Measurements from ENCODE around the gene ASTN1. TPM values are rescaled to one million over a fixed set of nuclear protein-coding genes. Genes with fewer than 3 reads are reported as not detected.
"Not testable (repeated sequence)": the region's sequence is repeated elsewhere in the genome, so short reads cannot be mapped to it uniquely, and the experiment has no call there.

The ASTN1 gene
- total RNA-seq, 4 donors from 2014 or later = 0.11 to 0.33 (median 0.19) TPM

- Histone ChIP-seq H3K9me3 (no peaks in the 10 kb centered on the region), H3K36me3 (no peaks in the 10 kb centered on the region), H3K4me1 (peaks cover 5 to 19% of the 10 kb centered on the region in 2 donors), H3K4me3 (replicated peaks in 1 of 3) (no peak overlapping the region), H3K27ac (peak overlapping the region in 1 of 3 donors; percentile 1), H3K27me3 (no peaks in the 10 kb centered on the region)
- no peak for DNase-seq
- WGBS, 2 donors = 54 to 56% methylated on average over 4 of the region's 4 CpGs
- intact Hi-C loops (cut with DNase I) = no loop called here
- TF ChIP-seq CTCF (IDR thresholded peaks at IDR 0.05) = no peak
- TF ChIP-seq POLR2A (IDR thresholded peaks at IDR 0.05) = no peak
These were observed 86.6 kb downstream of the ASTN1 start for GRCh38 chr1:177077734-177078499.

DNA sequence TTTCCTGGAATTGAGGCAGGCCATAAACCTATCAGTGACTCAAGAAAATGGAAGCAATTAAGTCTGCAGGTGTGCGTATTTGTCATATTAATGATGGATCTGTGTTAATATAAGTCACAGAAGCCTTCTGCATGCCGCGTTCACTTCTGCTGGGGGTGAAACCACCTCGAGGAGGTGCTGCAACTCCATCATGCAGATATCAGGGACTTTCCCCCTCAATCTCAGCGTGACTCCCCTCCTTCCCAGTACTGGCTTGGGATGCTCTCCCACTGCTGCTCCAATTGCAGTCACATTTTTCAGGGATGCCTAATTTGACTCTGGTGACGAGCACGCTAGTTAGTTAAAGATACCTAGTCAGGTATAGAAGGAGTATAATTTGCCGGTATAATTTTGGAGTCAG, 87.5 kb downstream of the ASTN1 start:
- TF ChIP-seq CTCF (IDR thresholded peaks at IDR 0.05) (no peak), POLR2A (IDR thresholded peaks at IDR 0.05) (no peak)
- no peaks in the 10 kb centered on the region for H3K27me3 ChIP-seq
- no peak for DNase-seq
- H3K4me3 ChIP-seq (replicated peaks in 1 of 3) = no peak overlapping the region
- intact Hi-C loops (cut with DNase I) = no loop called here
- H3K4me1 ChIP-seq = peaks cover 5 to 10% of the 10 kb centered on the region in 2 donors
- H3K27ac ChIP-seq = no peak overlapping the region
- H3K36me3 ChIP-seq = no peaks in the 10 kb centered on the region
- 92 to 94% methylated on average over 8 of the region's 8 CpGs for WGBS, 2 donors
- H3K9me3 ChIP-seq = no peaks in the 10 kb centered on the region

GRCh38 chr1:177074811-177075210, 89.7 kb downstream of the ASTN1 start:
- H3K27me3 ChIP-seq; H3K27ac ChIP-seq; H3K9me3 ChIP-seq; DNase-seq; H3K4me3 ChIP-seq (replicated peaks in 1 of 3); H3K36me3 ChIP-seq; intact Hi-C loops (cut with DNase I): not testable (repeated sequence)
- WGBS, 2 donors = 95 to 98% methylated on average over 3 of the region's 3 CpGs
- H3K4me1 ChIP-seq = peaks cover 5 to 10% of the 10 kb centered on the region in 2 donors

GRCh38 chr1:177069490-177069889, 95.0 kb downstream of the ASTN1 start:
- intact Hi-C loops (cut with DNase I) = no loop called here
- DNase-seq = no peak
- WGBS, 2 donors = 46 to 56% methylated on average over 3 of the region's 3 CpGs
- no peak for TF ChIP-seq POLR2A (IDR thresholded peaks at IDR 0.05)
- TF ChIP-seq CTCF (IDR thresholded peaks at IDR 0.05) = no peak
- no peaks in the 10 kb centered on the region for H3K9me3 ChIP-seq
- H3K36me3 ChIP-seq = no peaks in the 10 kb centered on the region
- H3K4me3 ChIP-seq (replicated peaks in 1 of 3) = no peak overlapping the region
- H3K27me3 ChIP-seq = no peaks in the 10 kb centered on the region
- no peaks in the 10 kb centered on the region for H3K4me1 ChIP-seq
- H3K27ac ChIP-seq = no peak overlapping the region

GRCh38 chr1:177067752-177068410, 96.6 kb downstream of the ASTN1 start:
- Histone ChIP-seq H3K4me3 (replicated peaks in 1 of 3) (no peak overlapping the region), H3K9me3 (no peaks in the 10 kb centered on the region), H3K4me1 (no peaks in the 10 kb centered on the region), H3K27ac (no peak overlapping the region), H3K27me3 (no peaks in the 10 kb centered on the region), H3K36me3 (no peaks in the 10 kb centered on the region)
- DNase-seq = no peak
- 80 to 83% methylated on average over 7 of the region's 7 CpGs for WGBS, 2 donors
- TF ChIP-seq CTCF (IDR thresholded peaks at IDR 0.05) = no peak
- intact Hi-C loops (cut with DNase I) = no loop called here
